Epithelial cell of esophagus (primary cell): ENCODE results near the gene ANKRD33B.

ENCODE experiments used
- DNase-seq: peaks from one replicate; pipeline ENCODE4 v3.0.0; 2010; ENCODE audit warnings: low read depth
- H3K4me3 ChIP-seq: 2 replicates; pipeline ENCODE4 v1.5.1; 2011; ENCODE audit warnings: mild to moderate bottlenecking, low read length, control low read depth
- CTCF ChIP-seq: IDR thresholded peaks from 2 replicates; pipeline ENCODE4 v1.5.1; 2011; ENCODE audit warnings: low read depth, mild to moderate bottlenecking, low read length, control low read depth, inconsistent platforms; ENCODE audit not compliant: insufficient read depth; ENCODE audit errors: missing control alignments

ANKRD33B gene

DNA sequence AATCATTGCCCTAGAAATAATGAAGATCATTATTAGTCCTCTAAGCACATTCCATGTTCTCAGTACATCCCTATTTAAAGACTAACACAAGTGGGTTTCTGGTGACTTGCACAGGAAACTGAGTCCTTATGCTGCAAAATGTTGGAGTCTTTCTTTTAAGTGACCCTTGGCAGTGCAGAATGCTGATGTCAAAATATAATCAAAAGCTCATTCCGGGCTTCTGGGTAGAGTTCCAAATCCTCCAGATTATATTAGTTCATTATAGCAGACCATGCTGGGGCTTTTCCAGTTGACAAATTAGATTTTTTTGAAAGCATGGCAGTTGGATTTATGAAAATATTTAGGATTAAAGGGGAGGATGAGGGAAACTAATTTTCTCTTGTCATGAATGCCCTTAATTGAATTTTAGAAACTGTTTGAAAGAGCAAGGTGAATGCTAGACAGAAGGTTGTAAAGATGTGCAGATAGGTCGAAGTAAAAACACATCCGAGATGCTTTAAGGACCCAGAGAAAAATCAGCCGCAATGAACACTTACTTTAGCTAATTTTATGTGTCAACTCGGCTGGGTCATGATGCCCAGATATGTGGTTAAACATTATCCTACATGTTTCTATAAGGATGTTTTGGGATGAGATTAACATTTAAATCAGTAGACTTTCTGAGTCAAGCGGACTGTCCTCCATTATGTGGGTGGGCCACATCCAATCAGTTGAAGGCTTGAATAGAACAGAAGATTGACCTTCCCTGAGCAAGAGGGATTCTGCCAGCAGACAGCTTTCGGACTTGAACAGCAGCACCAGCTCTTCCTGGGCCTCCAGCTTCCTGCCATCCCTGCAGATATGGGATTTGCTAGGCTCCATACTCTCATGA is 108.5 kb downstream of the ANKRD33B start:
- no peak for TF ChIP-seq CTCF
- H3K4me3 ChIP-seq = no peak overlapping the region
- DNase-seq = no peak

DNA sequence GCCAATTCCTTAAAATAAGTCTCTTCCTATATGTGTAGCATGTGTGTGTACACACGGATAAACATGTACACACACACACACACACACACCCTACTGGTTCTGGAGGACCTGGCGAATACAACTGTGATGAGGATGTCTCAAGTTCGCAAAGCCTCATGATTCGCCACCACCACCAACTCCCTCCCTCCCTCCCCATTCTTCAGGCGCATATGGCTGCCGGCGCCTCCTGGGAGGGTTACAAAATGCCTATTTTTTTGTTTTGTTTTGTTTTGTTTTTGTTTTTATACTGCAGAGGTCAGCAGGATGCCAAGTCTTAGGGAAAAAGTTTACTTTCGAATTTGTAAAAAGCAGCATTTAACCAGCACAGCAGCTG is 109.1 kb downstream of the ANKRD33B start:
- no peak overlapping the region for H3K4me3 ChIP-seq
- TF ChIP-seq CTCF = no peak
- no peak for DNase-seq

- no peak for DNase-seq
- TF ChIP-seq CTCF = no peak
- H3K4me3 ChIP-seq = no peak overlapping the region
Observed at GRCh38 chr5:10673407-10673806, 109.5 kb downstream of the ANKRD33B start.

DNA sequence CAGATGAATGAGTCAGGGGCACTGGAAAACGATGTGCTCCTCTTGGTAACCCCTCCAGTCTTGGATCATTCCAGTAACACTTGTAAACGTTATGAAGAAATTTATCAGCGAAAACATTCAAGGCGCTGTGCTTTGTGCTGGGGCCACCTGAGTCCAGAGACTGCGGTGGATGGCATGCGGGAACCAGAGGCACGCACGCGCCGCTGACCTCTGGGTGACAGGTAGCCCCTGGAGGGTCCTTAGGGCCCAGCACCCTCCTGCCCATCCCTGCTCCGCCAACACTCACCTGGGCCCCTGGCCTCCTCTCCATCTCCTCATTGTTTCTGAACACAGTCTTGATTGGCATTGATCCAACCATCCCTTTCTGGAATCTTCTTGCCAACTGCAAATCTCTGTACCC is 110.2 kb downstream of the ANKRD33B start:
- no peak for DNase-seq
- TF ChIP-seq CTCF = no peak

GRCh38 chr5:10674582-10674981 is 110.7 kb downstream of the ANKRD33B start:
- DNase-seq = no peak
- H3K4me3 ChIP-seq = no peak overlapping the region
- TF ChIP-seq CTCF = no peak

More for the DNA sequence above, 110.2 kb downstream of the ANKRD33B start:
- H3K4me3 ChIP-seq = no peak overlapping the region

DNA sequence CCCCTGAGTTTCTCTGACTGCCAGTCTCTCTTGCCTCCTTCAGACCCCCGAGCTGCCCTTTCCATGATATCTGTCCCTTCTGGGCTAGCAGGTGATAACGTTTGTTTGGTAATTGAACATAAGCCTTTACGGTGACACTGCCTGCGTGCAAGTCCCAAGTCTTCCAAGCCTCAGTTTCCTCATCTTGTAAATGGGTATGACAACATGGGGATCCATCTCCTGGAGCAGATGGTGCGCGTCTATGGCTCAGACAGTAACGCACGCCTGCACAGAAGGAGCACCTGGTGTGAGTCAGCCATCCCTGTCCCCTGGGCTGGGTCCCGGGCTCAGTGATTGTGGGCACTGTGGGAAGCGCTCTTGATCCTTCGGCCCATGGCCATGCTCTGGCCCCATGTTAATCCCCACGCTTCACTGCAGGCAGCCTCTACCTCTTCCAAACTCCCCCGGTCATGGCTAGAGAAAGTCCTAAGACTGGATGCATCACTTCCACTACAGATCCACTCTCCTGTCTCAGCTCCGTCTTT is 111.4 kb downstream of the ANKRD33B start:
- TF ChIP-seq CTCF = no peak
- DNase-seq = no peak
- H3K4me3 ChIP-seq = no peak overlapping the region

DNA sequence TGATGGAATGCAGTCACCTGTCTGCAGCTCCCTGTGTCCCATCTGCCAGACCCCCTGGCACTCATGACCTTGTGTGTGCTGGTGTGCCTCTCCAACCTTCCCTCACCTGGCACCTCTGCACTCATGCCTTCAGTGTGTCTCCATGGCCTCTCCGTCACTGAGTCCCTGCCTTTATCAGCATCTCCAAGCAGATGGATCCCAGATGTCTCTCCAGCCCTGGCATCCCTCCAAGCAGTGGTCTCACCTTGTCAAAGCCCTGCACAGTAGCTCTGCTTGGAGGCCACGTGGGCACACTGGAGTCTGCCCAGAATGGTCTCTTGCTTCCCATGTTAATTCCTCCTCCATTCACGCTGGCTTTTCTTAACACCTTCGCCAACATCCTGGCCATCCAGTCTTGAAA is 112.4 kb downstream of the ANKRD33B start:
- no peak for TF ChIP-seq CTCF
- no peak for DNase-seq
- no peak overlapping the region for H3K4me3 ChIP-seq
